COR-L47 (cell line): ENCODE data around the gene S100A4.
A peak's percentile ranks its signal among the peaks of the same experiment; 100 is the strongest.

ENCODE experiments used
- DNase-seq: peaks from one replicate; lab custom pipeline; 2025; lab: John Stamatoyannopoulos, UW

S100A4 gene

GRCh38 chr1:153507926-153508583, 37.6 kb downstream of the S100A4 start:
- DNase-seq = no peak

- DNase-seq = no peak
Measured at GRCh38 chr1:153506831-153507413, 38.7 kb downstream of the S100A4 start.

DNA sequence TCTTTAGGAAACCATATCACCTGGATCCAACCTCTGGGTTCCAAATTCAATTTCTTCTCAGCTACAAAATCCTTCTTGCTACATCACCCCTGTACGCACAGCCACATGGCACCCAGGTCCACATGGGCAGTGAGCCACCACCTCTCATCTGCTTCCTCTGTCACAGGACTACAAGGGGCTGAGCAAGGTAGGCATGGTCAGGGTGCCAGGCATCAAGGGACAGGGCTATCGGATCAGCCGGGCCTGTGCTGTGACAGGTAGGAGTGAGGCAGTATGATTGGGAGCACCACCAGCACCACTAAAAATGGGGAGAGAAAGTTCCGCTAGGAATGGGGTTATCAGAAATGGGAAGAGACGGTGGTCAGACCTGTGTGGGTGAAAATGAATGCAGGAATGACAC, 39.2 kb downstream of the S100A4 start:
- no peak for DNase-seq

DNA sequence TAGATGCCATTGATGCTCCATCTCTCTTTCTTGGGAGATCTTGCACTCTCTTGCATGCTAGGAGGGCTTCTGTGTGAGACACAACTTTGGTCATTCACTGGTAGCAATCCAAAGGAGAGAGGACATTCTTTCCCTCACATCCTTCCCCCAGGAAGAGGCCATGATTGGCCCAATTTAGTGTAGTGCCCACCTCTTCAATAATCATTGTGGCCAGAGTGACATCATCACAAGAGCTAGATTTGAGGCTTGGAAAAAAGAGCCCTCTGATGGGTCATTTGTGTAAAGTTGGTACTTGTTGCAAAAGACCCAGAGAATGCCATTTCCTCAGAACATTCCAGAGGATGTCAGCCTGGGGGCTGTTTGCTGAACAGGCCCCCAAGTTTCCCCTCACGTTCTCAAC, 40.0 kb downstream of the S100A4 start:
- no peak for DNase-seq

GRCh38 chr1:153503766-153504165, 41.8 kb downstream of the S100A4 start:
- no peak for DNase-seq

DNA sequence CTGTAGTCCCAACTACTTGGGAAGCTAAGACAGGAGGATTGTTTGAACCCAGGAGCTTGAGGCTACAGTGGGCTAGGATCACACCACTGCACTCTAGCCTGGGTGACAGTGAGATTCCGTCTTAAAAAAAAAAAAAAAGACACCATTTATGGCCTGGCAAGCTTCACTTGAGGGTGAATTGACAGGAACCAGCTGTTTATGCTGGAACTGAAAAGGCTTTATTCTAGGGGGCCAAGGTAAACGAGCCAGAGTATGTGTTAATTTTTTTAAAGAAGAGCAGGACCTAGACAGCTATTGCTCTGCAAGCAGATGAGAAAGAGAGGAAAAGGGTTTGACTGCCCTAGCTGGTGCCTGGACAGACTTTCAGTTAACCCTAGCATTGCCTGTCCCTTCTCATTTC, 46.9 kb downstream of the S100A4 start:
- DNase-seq = no peak

GRCh38 chr1:153495536-153495935, 50.1 kb downstream of the S100A4 start:
- DNase-seq = no peak

DNA sequence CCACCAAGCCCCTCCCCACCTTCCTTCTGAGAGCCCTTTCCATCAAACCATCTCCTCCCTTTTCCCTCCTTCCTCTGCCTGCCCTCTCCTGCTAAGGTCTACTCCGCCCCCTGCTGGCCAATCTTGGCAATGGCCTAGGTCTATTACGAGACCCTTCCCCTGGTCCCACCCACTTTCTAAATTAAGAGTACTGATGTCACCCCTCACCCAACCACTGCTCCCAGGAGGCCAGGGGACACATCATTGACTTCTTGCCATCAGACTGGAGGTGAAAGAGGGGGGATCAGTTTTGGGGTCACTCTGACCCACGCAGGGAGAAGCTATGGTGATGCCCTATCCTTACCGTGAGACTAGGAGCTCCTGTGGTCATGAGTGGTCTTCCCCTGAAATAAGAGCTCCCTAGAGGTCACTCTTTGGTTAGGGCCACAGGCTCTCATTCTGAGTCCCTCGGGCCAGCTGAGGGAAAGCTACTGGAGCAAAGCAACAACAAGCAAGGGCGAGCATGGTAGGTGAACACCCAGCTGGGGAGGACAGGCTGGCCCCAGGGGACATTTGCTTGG, 50.5 kb downstream of the S100A4 start:
- DNase-seq = peak; percentile 80
